HFF-Myc (cell line): ENCODE data around the gene ADAM33.

Experiments
- DNase-seq: peaks from one replicate; pipeline ENCODE4 v3.0.0-alpha.2; 2011; ENCODE audit warnings: low read depth; ENCODE audit errors: extremely low read depth
- H3K4me3 ChIP-seq: replicated peaks from 2 replicates; pipeline ENCODE4 v1.5.1; 2011; ENCODE audit warnings: low read depth, mild to moderate bottlenecking, control low read depth, low read length
- TF ChIP-seq, protein P1 (sequence below): IDR thresholded peaks from 2 replicates; pipeline ENCODE4 v1.5.1; 2012; ENCODE audit warnings: mild to moderate bottlenecking, low read depth, low read length, control low read depth; ENCODE audit errors: missing control alignments

Gene ADAM33

GRCh38 chr20:3701061-3701998, 19.5 kb upstream of the ADAM33 start:
- DNase-seq: no peak
- TF ChIP-seq, protein P1, sequence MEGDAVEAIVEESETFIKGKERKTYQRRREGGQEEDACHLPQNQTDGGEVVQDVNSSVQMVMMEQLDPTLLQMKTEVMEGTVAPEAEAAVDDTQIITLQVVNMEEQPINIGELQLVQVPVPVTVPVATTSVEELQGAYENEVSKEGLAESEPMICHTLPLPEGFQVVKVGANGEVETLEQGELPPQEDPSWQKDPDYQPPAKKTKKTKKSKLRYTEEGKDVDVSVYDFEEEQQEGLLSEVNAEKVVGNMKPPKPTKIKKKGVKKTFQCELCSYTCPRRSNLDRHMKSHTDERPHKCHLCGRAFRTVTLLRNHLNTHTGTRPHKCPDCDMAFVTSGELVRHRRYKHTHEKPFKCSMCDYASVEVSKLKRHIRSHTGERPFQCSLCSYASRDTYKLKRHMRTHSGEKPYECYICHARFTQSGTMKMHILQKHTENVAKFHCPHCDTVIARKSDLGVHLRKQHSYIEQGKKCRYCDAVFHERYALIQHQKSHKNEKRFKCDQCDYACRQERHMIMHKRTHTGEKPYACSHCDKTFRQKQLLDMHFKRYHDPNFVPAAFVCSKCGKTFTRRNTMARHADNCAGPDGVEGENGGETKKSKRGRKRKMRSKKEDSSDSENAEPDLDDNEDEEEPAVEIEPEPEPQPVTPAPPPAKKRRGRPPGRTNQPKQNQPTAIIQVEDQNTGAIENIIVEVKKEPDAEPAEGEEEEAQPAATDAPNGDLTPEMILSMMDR: no peak
- no peak overlapping the region for H3K4me3 ChIP-seq

GRCh38 chr20:3699037-3699436, 17.2 kb upstream of the ADAM33 start:
- no peak overlapping the region for H3K4me3 ChIP-seq
- TF ChIP-seq, protein P1: no peak
- no peak for DNase-seq

DNA sequence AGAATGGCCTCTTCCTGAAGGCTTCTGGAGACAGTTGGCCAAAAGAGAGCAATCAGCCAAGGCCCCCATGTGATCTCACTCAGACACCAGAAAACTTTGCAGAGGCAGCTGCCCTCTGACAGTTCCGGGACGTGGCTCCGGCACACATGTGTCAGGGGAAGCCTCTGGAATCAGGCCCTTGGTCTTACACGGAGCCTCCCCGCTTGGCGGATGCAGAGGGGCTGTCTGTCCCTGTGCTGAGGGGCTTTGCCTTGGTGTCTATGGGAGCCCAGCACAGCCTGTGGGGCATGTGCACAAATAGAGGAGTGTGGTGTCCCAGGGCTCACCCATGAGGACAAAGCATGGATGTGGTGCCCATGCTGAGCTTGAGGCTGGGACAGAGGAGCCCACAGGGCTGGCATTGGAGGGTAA, 16.8 kb upstream of the ADAM33 start:
- no peak for DNase-seq
- no peak overlapping the region for H3K4me3 ChIP-seq
- TF ChIP-seq, protein P1: no peak

- no peak for DNase-seq
- TF ChIP-seq, protein P1: no peak
- H3K4me3 ChIP-seq: no peak overlapping the region
Measured at GRCh38 chr20:3697588-3698305, 15.9 kb upstream of the ADAM33 start.

DNA sequence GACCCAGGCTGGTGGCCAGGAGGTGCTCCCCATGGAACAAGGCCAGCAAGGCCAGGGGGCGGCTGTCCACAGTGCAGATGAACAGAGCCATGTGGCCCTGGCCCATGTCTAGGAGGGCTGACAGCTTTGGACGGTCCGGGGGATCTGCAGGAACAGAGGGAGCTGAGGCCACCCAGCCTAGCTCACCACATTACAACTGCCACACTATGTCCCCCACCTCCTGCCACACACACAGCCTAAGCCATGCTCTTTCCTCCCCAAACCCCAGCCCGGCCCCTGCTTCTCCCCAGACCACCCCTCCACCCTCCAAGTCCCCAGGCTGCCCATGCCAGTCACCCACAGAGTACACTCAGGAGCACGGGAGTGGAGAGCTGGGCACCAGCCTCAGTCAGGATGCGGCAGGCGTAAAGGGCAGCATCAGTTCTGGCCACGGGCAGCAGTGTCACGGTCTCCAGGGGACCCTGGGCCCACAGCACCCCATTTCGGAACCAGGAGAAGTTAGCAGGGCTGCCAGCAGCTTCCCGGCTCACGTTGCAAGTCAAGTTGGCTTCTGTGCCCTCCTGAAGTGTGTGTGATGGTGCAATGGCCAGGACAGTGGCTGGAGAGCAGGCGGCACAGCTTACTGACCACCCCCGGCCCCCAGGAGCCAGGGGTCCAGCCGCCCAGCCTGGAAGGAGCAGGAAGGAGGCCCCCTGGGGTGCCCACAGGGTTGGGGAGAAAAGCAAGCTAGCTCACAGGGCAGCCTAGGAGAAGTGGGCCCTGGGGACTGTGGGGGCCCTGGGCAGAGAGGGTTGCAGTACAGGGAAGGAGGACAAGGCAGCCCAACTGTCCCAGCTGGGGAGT, 15.2 kb upstream of the ADAM33 start:
- DNase-seq: no peak
- H3K4me3 ChIP-seq: no peak overlapping the region
- TF ChIP-seq, protein P1: no peak

GRCh38 chr20:3696200-3696599, 14.4 kb upstream of the ADAM33 start:
- no peak for DNase-seq
- TF ChIP-seq, protein P1: peak; percentile 71
- no peak overlapping the region for H3K4me3 ChIP-seq
